ENCODE measurements around the gene FIGNL2. TPM values are rescaled to one million over a fixed set of nuclear protein-coding genes. Genes with fewer than 3 reads are reported as not detected.

FIGNL2 gene
- total and polyA plus RNA-seq, 12 donors, result 0.22 to 0.69 (median 0.39) TPM

DNA sequence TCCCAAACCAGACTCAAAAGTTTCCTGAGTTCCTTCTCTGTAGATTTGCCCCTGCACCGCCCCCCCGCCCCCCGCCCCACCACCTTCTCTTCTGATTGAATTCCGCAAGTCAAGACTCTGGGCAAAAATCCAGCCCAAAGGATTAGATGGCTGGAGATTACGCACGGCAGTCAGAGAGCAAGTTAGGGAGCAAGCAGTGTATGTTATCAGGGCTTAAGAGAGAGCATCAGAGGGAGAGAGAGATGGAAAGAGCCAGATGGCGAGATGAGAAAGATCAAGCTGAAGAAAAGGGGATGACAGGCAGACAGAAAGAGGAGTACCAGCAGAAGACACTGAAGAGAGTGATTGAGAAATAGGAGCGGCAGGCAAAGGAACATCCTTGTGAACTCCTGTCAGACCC lies 25.5 kb upstream of the FIGNL2 start:
- Histone ChIP-seq H3K9me3 (no peaks in the 10 kb centered on the region), H3K36me3 (no peaks in the 10 kb centered on the region), H3K27me3 (peaks cover 0 to 22% (median 9%) of the 10 kb centered on the region in 7 donors), H3K27ac (no peak overlapping the region), H3K4me1 (peaks cover 3 to 27% (median 16%) of the 10 kb centered on the region in 9 donors), H3K4me3 (no peak overlapping the region)
- no peak for ATAC-seq
- TF ChIP-seq, protein P1, sequence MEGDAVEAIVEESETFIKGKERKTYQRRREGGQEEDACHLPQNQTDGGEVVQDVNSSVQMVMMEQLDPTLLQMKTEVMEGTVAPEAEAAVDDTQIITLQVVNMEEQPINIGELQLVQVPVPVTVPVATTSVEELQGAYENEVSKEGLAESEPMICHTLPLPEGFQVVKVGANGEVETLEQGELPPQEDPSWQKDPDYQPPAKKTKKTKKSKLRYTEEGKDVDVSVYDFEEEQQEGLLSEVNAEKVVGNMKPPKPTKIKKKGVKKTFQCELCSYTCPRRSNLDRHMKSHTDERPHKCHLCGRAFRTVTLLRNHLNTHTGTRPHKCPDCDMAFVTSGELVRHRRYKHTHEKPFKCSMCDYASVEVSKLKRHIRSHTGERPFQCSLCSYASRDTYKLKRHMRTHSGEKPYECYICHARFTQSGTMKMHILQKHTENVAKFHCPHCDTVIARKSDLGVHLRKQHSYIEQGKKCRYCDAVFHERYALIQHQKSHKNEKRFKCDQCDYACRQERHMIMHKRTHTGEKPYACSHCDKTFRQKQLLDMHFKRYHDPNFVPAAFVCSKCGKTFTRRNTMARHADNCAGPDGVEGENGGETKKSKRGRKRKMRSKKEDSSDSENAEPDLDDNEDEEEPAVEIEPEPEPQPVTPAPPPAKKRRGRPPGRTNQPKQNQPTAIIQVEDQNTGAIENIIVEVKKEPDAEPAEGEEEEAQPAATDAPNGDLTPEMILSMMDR (IDR thresholded peaks at IDR 0.05), result no peak
- 70 to 71% methylated on average over 8 of the region's 8 CpGs for WGBS, 2 donors
- intact Hi-C loops (cut with DNase I), result loop anchor here in 9 of 10 donors (2.0 to 10.0 kb wide), 9 partner anchors 42 to 453 kb away; partner anchors contain the start of gene SLC4A8 (in 2 of the 9)
- DNase-seq, result no peak

DNA sequence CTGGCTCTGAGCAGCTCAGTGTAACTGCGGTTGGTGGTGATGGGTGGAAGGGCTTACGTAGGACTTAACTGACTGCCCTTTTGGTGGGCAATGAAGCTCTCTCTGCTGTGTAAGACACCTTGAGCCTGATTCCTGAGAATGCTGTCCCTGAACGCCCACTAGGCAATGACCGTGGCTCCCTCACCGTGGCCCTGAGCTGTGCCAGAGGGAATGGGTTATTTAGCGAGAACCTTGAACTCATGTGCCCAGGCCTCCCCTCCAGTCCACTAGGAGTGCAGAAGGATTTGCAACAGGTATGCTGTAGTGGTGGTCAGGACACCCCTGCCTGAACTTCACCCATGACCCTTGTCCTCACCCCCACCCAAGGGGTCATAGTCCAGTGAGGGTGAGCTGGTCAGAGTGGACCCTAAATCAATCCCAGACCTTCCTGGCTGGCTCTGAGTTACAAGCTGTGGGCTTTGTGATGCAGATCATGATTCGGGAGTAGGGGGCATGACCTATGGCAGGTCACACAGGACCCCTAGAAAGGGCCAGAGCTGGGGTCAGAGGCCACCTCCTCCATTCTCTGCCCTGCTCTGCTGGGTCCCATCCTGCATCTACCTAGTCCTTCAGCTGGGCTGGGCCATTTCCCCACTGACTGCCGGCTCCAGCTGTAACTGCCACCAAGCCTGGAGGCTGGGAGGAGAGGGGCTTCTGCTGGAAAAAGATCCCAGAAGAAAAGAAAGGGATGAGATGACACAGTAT lies 24.9 kb upstream of the FIGNL2 start:
- Histone ChIP-seq H3K27me3 (peaks cover 0 to 28% (median 15%) of the 10 kb centered on the region in 7 donors), H3K4me1 (peaks cover 6 to 33% (median 20%) of the 10 kb centered on the region in 9 donors), H3K36me3 (no peaks in the 10 kb centered on the region), H3K27ac (no peak overlapping the region), H3K9me3 (no peaks in the 10 kb centered on the region), H3K4me3 (no peak overlapping the region)
- ATAC-seq, result no peak
- no peak for DNase-seq
- TF ChIP-seq, protein P1 (IDR thresholded peaks at IDR 0.05), result no peak
- intact Hi-C loops (cut with DNase I), result loop anchor here in 8 of 10 donors (5.0 to 10.0 kb wide), 8 partner anchors 41 to 451 kb away; partner anchors contain the start of gene SLC4A8 (in 2 of the 8)
- 87 to 91% methylated on average over 8 of the region's 8 CpGs for WGBS, 2 donors

DNA sequence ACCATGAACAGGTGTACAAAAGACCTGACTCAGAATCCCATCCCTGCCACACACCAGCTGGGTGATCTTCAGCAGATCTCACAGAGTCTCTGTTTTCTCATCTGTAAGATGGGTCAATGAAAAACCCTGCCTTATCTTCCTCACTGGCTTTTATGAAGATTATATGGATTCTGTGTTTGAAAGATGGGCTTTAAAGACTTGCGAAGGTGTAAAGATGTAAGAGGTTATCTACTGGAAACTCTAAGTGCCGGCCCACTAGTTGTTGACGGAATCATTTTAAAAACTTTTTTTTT lies 24.1 kb upstream of the FIGNL2 start:
- intact Hi-C loops (cut with DNase I), result loop anchor here in 8 of 10 donors (5.0 to 10.0 kb wide), 8 partner anchors 40 to 450 kb away; partner anchors contain the start of gene SLC4A8 (in 2 of the 8)
- DNase-seq, result no peak
- Histone ChIP-seq H3K27me3 (peaks cover 0 to 36% (median 20%) of the 10 kb centered on the region in 7 donors), H3K27ac (no peak overlapping the region), H3K4me1 (peaks cover 6 to 36% (median 20%) of the 10 kb centered on the region in 9 donors), H3K9me3 (no peaks in the 10 kb centered on the region), H3K4me3 (no peak overlapping the region), H3K36me3 (no peaks in the 10 kb centered on the region)
- WGBS, 2 donors, result 97 to 98% methylated on average over 3 of the region's 3 CpGs
- no peak for ATAC-seq
- TF ChIP-seq, protein P1 (IDR thresholded peaks at IDR 0.05), result no peak

DNA sequence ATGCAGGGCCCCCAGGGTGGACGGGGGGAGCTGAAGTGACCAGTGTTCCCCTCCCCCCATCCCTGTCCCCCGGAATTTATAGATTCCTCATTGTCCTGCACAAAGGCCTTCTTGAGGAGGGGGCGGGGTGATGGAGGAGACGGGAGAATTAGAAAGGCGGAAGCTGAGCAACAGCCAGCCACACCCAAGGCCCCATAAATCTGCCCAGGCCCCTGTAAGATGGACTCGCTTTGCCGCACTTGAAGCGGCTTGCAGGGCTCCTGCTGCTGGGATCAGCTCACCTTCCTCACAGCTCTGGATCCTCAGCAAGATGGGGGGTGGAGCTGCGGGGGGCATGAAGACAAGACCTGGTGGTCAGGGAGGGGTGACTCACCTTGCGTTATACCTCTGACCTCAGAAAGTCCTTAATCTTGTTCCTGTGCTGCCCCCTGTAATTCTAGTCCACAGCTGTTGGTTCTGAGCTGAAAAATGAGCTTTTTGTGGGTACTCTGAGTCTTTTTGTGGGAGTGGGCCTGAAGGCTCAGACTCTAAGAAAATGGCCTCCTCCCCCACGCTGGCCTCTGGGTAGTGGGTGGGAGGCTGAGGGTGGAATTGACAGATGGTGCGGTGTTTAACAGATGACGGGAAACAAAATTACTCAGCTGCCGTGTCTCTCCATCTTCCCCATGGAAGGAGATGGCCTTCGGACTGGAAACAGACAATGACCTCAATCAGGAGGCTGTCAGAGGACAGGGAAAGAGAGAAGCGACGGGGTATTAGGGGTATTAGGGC lies 23.6 kb upstream of the FIGNL2 start:
- 85% methylated on average over 17 of the region's 17 CpGs for WGBS, 2 donors

More for the DNA sequence above, 23.6 kb upstream of the FIGNL2 start:
- TF ChIP-seq, protein P1 (IDR thresholded peaks at IDR 0.05), result no peak
- no peak for ATAC-seq
- Histone ChIP-seq H3K9me3 (no peaks in the 10 kb centered on the region), H3K27me3 (peaks cover 0 to 41% (median 20%) of the 10 kb centered on the region in 7 donors), H3K27ac (no peak overlapping the region), H3K4me1 (peaks cover 6 to 36% (median 20%) of the 10 kb centered on the region in 9 donors), H3K36me3 (no peaks in the 10 kb centered on the region), H3K4me3 (no peak overlapping the region)
- intact Hi-C loops (cut with DNase I), result loop anchor here in 8 of 10 donors (5.0 to 10.0 kb wide), 8 partner anchors 40 to 450 kb away; partner anchors contain the start of gene SLC4A8 (in 2 of the 8)
- no peak for DNase-seq

Data from heart right ventricle (tissue), 16 donors.